HL-60 (cell line): Measurements from ENCODE around the gene CAMKK1.

Source experiments
- DNase-seq, 2 experiments: peaks; one replicate each; pipeline ENCODE4 v3.0.0-alpha.2; 2010 to 2020; ENCODE audit warnings: low read depth in 1 of 2, low spot score in 1 of 2
- H3K27ac ChIP-seq: fragments of 250-450 bp; sonication (Bioruptor Pico); replicated peaks from 2 replicates; pipeline ENCODE4 v1.5.1; 2020; ENCODE audit warnings: mild to moderate bottlenecking, moderate library complexity
- H3K27me3 ChIP-seq: fragments of 250-450 bp; sonication (Bioruptor Pico); 2 replicates; pipeline ENCODE4 v1.5.1; 2021; ENCODE audit warnings: mild to moderate bottlenecking, moderate library complexity; ENCODE audit not compliant: insufficient read depth, poor library complexity, severe bottlenecking
- H3K4me3 ChIP-seq: replicated peaks from 2 replicates; pipeline ENCODE4 v1.5.1; 2011; ENCODE audit warnings: mild to moderate bottlenecking, control low read depth, low read length; ENCODE audit not compliant: insufficient read depth
- CTCF ChIP-seq: IDR thresholded peaks from one replicate; pipeline ENCODE4 v1.5.1; 2011; ENCODE audit warnings: low read length, control low read depth, inconsistent platforms; ENCODE audit not compliant: insufficient read depth
- GABPA ChIP-seq: IDR thresholded peaks from 2 replicates; pipeline ENCODE4 v1.6.1; 2012; ENCODE audit warnings: low read depth
- POLR2AphosphoS5 ChIP-seq: IDR thresholded peaks from 2 replicates; pipeline ENCODE4 v1.6.1; 2012; ENCODE audit warnings: low read depth
- SPI1 ChIP-seq: IDR thresholded peaks from 2 replicates; pipeline ENCODE4 v1.6.1; 2012; ENCODE audit warnings: low read depth, mild to moderate bottlenecking, borderline replicate concordance
- long read RNA-seq: library from polyadenylated mRNA; unstranded; transcript quantifications from one replicate; pipeline ENCODE4 v2.0.0, GENCODE V29; 2020
- TF ChIP-seq, protein P1 (sequence below): IDR thresholded peaks from 2 replicates; pipeline ENCODE4 v1.6.1; 2012; ENCODE audit warnings: low read depth; ENCODE audit not compliant: insufficient replicate concordance

Gene CAMKK1
- long read RNA-seq, transcript CAMKK1-202 (16 exons, 3,563 nt): major isoform, 8 of 16 reads
- long read RNA-seq, partial matches to known transcripts: 4 of 16 reads
- long read RNA-seq, other reads (novel, unspliced or antisense): 4 of 16 reads

DNA sequence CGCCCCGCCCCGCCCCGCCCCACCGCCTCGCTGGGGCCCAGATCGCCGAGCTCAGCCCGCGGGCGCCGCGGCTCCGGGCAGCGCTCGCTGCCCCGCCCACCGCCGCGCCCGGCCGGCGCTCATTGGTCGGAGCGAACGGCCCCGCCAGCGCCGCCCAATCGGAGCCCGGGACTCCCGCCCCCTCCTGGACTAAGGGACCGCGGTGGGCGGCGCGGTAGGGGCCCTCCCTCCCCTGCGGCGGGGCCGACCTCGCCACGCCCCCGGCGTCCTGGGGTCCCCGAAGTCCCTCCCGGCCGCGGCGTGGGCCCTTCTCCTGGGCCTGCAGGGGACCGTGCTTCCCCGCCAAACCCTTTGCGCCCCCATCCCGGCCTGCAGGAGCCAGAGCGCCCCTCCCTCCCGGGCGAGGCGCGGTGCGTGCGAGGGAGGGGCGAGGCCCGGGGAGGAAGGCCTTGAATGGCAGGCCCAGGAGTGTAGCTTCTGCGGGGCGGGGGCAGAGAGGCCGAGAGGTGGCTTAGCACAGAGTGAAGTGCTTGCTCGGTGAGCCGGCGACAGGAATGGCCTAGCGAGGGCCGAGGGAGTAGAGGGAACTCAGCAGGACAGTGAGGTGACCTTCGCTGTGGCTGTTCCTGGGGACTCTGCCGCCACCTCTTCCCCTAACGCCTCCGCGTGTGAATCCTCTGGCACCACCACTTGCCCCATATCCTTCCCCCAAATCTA is at the start of gene CAMKK1:
Gene CAMKK1, minus strand, starts transcription at position 51 of the 717 bp plus-strand sequence. CDS start 7,366 bp downstream, outside the sequence.
- peak within 1 kb of the TSS; percentile 61 for H3K27ac ChIP-seq

GRCh38 chr17:3940965-3941698 is 48.3 kb upstream of the CAMKK1 start:
- no peaks in the 10 kb centered on the region for H3K27me3 ChIP-seq
- H3K27ac ChIP-seq: no peak overlapping the region
- no peak for DNase-seq
- TF ChIP-seq GABPA (no peak), POLR2AphosphoS5 (no peak), CTCF (no peak), SPI1 (no peak)
- TF ChIP-seq, protein P1, sequence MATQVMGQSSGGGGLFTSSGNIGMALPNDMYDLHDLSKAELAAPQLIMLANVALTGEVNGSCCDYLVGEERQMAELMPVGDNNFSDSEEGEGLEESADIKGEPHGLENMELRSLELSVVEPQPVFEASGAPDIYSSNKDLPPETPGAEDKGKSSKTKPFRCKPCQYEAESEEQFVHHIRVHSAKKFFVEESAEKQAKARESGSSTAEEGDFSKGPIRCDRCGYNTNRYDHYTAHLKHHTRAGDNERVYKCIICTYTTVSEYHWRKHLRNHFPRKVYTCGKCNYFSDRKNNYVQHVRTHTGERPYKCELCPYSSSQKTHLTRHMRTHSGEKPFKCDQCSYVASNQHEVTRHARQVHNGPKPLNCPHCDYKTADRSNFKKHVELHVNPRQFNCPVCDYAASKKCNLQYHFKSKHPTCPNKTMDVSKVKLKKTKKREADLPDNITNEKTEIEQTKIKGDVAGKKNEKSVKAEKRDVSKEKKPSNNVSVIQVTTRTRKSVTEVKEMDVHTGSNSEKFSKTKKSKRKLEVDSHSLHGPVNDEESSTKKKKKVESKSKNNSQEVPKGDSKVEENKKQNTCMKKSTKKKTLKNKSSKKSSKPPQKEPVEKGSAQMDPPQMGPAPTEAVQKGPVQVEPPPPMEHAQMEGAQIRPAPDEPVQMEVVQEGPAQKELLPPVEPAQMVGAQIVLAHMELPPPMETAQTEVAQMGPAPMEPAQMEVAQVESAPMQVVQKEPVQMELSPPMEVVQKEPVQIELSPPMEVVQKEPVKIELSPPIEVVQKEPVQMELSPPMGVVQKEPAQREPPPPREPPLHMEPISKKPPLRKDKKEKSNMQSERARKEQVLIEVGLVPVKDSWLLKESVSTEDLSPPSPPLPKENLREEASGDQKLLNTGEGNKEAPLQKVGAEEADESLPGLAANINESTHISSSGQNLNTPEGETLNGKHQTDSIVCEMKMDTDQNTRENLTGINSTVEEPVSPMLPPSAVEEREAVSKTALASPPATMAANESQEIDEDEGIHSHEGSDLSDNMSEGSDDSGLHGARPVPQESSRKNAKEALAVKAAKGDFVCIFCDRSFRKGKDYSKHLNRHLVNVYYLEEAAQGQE: no peak
- H3K4me3 ChIP-seq: no peak overlapping the region

More for the DNA sequence above, at the start of gene CAMKK1:
- peak; percentile 61 to 70 for DNase-seq
- TF ChIP-seq POLR2AphosphoS5 (no peak; the same call in 1 of the 2 replicates), GABPA (no peak), SPI1 (no peak), CTCF (no peak)
- TF ChIP-seq, protein P1: no peak
- peak within 1 kb of the TSS; percentile 60 for H3K4me3 ChIP-seq
- no peaks in the 10 kb centered on the region for H3K27me3 ChIP-seq

DNA sequence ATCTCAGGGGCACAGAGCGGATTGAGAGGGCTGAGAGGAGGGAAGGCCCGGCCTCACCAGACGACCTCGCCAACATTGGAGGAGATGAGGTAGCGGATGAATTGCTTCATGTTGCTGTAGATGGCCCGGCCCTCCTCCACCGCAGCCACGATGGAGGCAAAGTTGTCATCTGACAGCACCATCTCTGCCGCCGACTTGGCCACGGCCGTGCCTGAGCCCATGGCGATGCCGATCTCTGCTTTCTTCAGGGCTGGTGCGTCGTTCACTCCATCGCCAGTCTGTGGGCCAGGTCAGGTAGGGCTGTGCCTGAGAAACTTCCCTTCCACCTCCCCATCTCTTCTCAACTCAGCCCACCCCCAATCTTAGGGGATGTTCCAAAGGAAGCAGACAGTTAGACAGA is 44.5 kb upstream of the CAMKK1 start:
- no peak for TF ChIP-seq GABPA
- TF ChIP-seq CTCF: no peak
- no peak overlapping the region for H3K4me3 ChIP-seq
- no peaks in the 10 kb centered on the region for H3K27me3 ChIP-seq
- DNase-seq: no peak
- H3K27ac ChIP-seq: no peak overlapping the region
